Measurements from ENCODE around the gene CELF1.

The CELF1 gene

DNA sequence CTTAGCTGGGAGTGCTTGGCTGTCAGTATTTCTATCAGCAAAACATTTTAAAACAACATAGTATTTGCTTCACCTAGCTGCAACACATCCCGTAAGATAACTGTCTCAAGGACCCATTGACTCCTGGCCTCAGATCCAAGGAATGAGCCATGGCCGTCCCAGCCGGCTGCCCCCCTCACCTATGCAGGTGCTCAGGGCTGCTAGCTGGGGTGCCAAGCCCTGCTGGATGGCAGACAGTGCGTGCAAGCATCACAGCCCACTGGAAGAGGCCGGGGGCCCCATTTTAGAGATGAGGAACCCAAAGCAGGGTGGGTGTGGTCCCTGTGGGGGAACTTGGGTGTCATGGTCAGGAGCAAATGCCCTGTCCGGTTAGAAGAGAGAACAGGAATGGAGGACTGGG, 135.2 kb downstream of the CELF1 start:
- no peak for DNase-seq (ENCODE audit: low read depth in 2 of 2)

DNA sequence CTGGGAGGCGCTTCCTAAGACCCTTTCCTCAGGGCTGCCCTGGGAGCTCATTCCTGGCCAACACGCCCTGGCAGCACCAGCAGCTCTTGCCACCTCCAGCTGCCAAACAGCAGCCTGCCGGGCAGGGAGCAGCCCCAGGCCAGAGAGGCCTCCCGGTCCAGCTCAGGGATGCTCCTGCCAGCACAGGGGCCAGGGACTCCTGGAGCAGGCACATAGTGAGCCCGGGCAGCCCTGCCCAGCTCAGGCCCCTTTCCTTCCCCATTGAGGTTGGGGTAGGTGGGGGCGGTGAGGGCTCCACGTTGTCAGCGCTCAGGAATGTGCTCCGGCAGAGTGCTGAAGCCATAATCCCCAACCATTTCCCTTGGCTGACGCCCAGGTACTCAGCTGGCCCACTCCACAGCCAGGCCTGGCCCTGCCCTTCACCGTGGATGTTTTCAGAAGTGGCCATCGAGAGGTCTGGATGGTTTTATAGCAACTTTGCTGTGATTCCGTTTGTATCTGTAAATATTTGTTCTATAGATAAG, 136.9 kb downstream of the CELF1 start:
- DNase-seq (ENCODE audit: low read depth in 2 of 2) = peak; percentile 81

All from fibroblast of skin of left biceps (primary cell).